Cardiac muscle cell (in vitro differentiated cells and primary cell): ENCODE data around the gene NR6A1. TPM values are rescaled to one million over a fixed set of nuclear protein-coding genes. Genes with fewer than 3 reads are reported as not detected.

Source experiments
- DNase-seq, 2 donors: peaks; one replicate each; pipeline versions ENCODE4 v3.0.0 to v3.0.0-alpha.2; 2010 to 2017; ENCODE audit warnings: low read depth in 1 of 2, low spot score in 1 of 2
- H3K27ac ChIP-seq: fragments of 200-600 bp; sonication (generic); 2 replicates; pipeline ENCODE4 v1.5.1; 2016
- H3K27me3 ChIP-seq: fragments of 200-600 bp; sonication (generic); 2 replicates; pipeline ENCODE4 v1.6.0; 2016; ENCODE audit warnings: control low read depth
- H3K36me3 ChIP-seq: fragments of 200-600 bp; sonication (generic); 2 replicates; pipeline ENCODE4 v1.5.1; 2016; ENCODE audit warnings: control low read depth
- H3K4me1 ChIP-seq: fragments of 200-600 bp; sonication (generic); 2 replicates; pipeline ENCODE4 v1.8.1; 2017; ENCODE audit warnings: low read depth, mild to moderate bottlenecking, mixed run types
- H3K4me3 ChIP-seq: fragments of 200-600 bp; sonication (generic); 2 replicates; pipeline ENCODE4 v1.5.1; 2016; ENCODE audit warnings: mild to moderate bottlenecking
- H3K9me3 ChIP-seq: fragments of 200-600 bp; sonication (generic); 2 replicates; pipeline ENCODE4 v1.5.1; 2017; ENCODE audit warnings: low read depth, mild to moderate bottlenecking, control low read depth
- CTCF ChIP-seq: IDR thresholded peaks from 2 replicates; pipeline ENCODE4 v1.5.1; 2012; ENCODE audit warnings: low read depth, mild to moderate bottlenecking, low read length
- polyA plus RNA-seq: library from polyadenylated mRNA; unstranded; fragments of >200 nt; fragmentation: Nextera tagmentation; extraction: Ambion mirVana; gene quantifications from 2 replicates; pipeline ENCODE4 v1.2.1, GENCODE V29; 2016
- total RNA-seq: library from RNA; depleted of rRNA; stranded (reverse); fragments of >200 nt; gene quantifications from 2 replicates; pipeline ENCODE4 v1.2.3, GENCODE V29; 2016

The NR6A1 gene
- total and polyA plus RNA-seq, 2 experiments from 2014 or later = 3.2 to 19.8 TPM

- peak; percentile 31 to 72 for DNase-seq
- Histone ChIP-seq H3K27me3 (peaks cover 5% of the 10 kb centered on the region), H3K36me3 (no peaks in the 10 kb centered on the region), H3K27ac (no peak overlapping the region), H3K4me1 (peaks cover 5% of the 10 kb centered on the region), H3K9me3 (no peaks in the 10 kb centered on the region), H3K4me3 (no peak overlapping the region)
- TF ChIP-seq CTCF = peak; percentile 54
Observed at GRCh38 chr9:124480621-124480981, 290.5 kb downstream of the NR6A1 start.

GRCh38 chr9:124479947-124480620 lies 291.0 kb downstream of the NR6A1 start:
- Histone ChIP-seq H3K4me1 (peaks cover 5% of the 10 kb centered on the region), H3K36me3 (no peaks in the 10 kb centered on the region), H3K27ac (no peak overlapping the region), H3K27me3 (peaks cover 5% of the 10 kb centered on the region), H3K9me3 (no peaks in the 10 kb centered on the region), H3K4me3 (no peak overlapping the region)
- DNase-seq = no peak
- no peak for TF ChIP-seq CTCF

GRCh38 chr9:124479371-124479770 lies 291.7 kb downstream of the NR6A1 start:
- H3K27me3 ChIP-seq = peaks cover 5% of the 10 kb centered on the region

GRCh38 chr9:124478354-124478753 lies 292.8 kb downstream of the NR6A1 start:
- Histone ChIP-seq H3K27ac (no peak overlapping the region), H3K9me3 (no peaks in the 10 kb centered on the region), H3K4me3 (peak overlapping the region; percentile 21), H3K27me3 (peaks cover 5% of the 10 kb centered on the region), H3K36me3 (no peaks in the 10 kb centered on the region), H3K4me1 (peaks cover 5% of the 10 kb centered on the region)
- no peak for TF ChIP-seq CTCF
- DNase-seq = peak in 1 of 2 donors; percentile 43

More at GRCh38 chr9:124479371-124479770, 291.7 kb downstream of the NR6A1 start:
- Histone ChIP-seq H3K27ac (no peak overlapping the region), H3K9me3 (no peaks in the 10 kb centered on the region), H3K4me3 (no peak overlapping the region), H3K4me1 (peaks cover 5% of the 10 kb centered on the region), H3K36me3 (no peaks in the 10 kb centered on the region)
- no peak for DNase-seq
- TF ChIP-seq CTCF = no peak

GRCh38 chr9:124477648-124478285 lies 293.3 kb downstream of the NR6A1 start:
- peak overlapping the region; percentile 21 for H3K4me3 ChIP-seq
- H3K4me1 ChIP-seq = peaks cover 5% of the 10 kb centered on the region
- H3K36me3 ChIP-seq = no peaks in the 10 kb centered on the region
- H3K27me3 ChIP-seq = peaks cover 5% of the 10 kb centered on the region
- no peaks in the 10 kb centered on the region for H3K9me3 ChIP-seq
- TF ChIP-seq CTCF = no peak
- no peak overlapping the region for H3K27ac ChIP-seq
- DNase-seq = peak; percentile 5 to 48
